NCI-H526 (cell line): Measurements from ENCODE around the gene UBE2E2.

Source experiments
- DNase-seq, 2 experiments: peaks; one replicate each; lab custom pipeline; 2025; lab: John Stamatoyannopoulos, UW

The UBE2E2 gene

DNA sequence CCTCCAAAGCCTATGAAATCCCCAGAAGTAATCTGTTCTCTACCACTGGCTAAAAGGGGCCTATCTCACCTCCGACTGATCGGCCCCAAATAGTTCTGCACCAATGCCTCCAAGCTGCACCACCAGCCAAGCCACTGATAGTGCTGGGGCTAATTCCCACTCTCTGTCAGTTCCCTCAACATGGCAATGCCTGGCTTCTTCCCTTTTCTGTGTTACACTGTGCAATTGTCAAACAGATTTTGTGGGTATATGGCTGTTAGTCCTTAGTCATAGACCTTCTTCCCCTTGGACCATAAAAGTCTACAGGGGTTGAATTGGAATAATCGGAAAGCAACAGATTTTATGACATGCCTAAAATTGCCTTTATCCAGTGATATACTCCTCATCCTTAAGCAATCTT, 9.3 kb upstream of the UBE2E2 start:
- no peak for DNase-seq

DNA sequence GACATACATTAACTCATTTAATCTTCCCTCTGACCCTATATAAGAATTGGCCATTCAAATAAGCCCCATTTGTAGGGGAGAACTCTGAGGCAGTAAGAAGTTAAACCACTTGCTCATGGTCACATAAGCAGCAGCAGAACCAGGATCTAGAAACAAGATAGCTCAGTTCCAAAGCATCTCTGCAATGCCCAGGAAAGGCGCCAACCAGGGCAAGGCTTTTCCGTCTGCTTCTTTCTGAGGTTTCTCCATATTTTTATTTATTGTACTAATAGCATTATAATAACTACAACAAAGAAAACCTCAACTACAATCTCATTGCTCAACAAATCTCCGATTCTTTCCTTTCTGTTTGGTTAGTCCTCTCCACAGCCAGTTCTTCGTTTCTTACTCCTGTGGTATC, 4.3 kb upstream of the UBE2E2 start:
- DNase-seq = no peak

DNA sequence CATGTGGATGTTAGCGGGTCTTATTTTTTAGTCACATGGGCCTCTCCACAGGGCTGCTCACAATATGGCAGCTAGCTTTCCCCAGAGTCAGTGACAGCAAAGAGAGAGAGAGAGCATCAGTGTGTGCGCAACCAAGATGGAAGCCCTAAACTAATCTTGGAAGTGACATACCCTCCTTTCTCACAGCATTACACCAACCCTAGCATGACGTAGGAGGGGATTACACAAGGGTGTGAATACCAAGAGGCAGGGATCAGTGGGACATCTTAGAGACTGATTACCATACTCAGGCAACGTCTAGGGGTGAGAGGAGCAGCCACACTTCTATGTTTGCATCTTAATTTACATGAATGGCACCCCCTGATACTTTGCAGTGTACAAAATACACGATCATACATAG, 3.5 kb upstream of the UBE2E2 start:
- no peak for DNase-seq

DNA sequence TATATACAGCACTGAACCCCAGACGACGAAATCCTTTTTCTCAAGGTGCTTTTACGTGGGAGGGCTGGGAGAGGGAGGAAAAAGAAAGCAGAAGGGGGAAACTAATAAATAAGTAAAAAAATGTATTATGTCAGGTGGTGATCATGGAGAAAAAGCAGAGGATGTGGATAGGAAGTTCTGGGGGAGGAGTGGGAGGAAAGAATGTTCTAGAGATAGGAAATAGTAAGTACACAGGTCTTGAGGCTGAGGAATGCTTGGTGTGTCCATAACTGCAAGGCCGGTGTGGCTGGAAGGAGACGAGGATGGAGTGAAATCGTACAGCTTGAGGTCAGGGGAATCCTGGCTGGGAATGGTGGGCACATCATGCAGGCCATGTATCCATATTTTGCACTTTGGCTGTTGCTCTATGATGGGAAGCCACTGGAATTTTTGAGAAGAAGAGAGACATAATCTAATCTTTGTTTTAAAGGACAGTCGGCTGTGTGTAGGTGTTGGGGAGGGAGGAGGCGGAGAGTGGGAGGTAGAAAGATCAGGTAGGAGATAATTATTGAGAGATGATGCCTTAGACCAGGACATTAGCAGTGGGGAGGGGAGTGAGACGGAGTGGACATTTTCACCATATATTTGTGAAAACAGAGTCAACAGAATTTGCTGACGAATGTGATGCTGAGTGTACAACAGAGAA, 1.8 kb upstream of the UBE2E2 start:
- no peak for DNase-seq

DNA sequence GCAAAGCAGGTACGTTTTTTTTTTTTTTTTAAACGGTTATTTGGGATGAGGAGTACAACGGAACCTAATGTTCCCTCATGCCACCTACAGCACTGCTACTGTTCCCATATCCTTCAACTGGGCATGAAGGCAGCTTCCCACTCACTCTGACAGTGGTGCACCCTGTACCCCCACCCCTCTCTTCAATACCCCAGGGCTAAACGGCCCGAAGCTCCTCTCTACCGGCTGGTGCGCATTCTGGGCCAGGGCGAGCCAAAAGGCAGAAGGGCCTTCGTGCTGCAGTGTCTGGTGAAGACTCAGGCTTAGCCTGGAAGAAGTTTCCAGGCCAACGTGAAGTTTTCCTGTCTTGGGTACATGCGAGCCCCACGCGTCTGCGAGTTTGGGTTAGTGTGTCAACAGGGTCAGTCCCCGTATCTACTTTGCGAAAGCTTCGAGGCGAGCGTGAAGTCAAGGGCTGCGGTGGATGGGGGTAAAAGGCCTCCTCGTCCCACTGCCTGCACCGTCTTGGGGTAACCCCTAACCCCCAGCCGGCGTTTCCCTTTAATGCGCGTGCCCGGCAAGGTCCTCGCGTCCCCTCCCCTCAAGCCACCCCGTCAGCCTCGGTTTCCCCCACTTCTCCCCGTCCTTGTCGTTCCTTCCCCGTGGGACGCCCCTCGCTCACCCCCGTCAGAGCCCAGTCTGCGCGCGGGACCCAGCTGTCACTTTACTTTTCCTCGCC, 765 bp upstream of the UBE2E2 start:
- peak; percentile 21 to 63 for DNase-seq

DNA sequence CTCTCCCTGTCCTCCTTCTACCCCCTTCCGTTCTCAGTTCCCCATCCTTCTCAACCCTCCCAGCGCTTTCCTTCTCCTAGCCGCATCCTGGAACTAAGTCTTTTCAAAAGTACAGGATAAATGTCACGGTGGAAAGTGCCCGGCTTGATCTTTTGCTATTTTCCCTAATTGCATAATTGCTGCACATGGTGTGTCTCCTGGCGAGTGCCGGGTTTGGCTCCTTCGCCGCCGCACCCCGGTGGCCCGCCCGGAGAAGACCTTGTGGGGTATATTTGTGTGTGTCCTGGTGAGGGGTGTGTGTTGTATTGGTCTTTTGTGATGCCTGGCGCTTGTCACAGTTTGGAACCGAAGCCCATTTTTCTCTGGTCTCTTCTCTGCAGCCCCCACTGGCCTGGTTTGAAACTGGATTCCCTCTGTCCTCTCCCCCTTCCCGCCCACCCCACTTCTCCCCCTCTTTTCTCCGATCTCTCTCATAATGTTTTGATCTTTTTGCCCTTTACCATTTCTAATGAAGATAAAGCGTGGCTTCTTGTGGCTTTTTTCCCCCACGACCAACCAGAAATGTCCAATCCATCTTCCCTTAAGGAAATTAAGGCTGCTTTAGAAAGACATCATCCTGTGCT, 692 bp downstream of the UBE2E2 start:
- peak; percentile 18 to 67 for DNase-seq

DNA sequence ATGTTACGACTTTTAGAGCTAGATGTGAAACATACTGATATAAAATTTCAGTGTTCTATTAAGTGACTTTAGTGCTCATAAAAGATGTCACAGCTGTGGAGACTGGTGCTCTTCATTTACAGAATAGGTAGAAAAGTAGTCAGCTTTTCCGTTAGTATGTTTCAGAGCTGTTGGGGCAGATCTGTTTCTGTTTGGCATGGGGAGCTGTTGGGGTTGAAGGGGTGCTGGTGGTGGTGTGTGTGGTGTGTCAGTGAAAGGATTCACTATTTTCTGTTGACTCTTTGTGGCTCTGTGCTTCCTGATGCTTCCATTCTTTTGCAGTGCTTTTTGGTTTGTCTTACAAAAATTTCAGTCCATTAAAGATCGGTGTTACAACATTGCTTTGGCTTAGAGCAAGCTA, 3.2 kb downstream of the UBE2E2 start:
- no peak for DNase-seq

DNA sequence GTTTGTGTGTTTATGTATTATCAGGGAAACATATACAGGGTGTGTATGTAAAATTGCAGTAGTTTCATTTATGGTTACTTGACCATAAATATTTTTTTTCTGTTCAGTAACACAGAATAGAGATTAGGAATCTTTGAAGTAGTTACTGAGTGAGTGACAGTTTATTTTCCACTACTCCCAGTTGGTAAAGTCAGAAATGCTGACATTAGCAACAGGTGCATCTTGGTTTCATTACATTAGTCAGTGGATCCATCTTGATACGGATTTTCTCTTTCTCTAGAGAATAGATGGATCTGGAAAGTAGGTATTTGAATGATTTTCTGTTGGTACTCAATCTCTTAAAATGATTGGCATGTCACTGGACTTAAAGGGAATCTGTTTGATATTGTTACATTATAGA, 6.0 kb downstream of the UBE2E2 start:
- DNase-seq = no peak

DNA sequence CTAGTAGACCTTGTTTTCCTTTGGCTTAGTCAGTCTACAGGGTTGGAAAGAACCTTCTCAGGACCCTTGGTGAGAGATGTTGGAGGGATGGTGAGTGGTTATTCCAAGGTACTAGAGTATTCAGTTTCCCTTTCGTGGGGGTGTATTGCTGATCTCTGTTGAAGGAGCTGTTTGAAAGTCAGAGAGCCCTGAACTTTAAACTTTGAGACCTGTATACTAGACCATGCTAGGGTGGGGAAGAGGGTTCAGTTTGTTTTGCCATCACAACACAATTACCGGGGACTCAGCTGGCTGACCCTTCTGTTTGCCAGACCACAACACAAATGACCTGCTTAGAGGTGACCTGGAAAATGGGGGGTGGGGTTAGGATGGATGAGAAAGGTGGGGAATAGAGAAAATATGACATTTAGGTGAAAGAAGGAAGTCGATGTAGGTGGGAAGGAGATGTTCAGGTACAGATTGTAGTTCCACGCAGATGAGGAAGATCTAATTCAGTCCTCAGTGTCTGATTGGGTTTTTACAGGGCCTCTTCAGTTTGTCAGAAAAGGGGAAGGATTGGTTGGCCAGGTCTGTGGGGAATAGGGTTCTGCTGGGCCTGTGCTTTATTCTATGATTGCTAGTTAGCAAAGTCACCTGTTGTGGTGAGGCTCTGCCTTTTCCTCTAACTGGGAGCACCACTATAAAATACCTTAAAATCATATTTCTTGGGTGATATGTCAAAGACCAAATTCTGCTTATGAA, 6.8 kb downstream of the UBE2E2 start:
- DNase-seq = no peak

DNA sequence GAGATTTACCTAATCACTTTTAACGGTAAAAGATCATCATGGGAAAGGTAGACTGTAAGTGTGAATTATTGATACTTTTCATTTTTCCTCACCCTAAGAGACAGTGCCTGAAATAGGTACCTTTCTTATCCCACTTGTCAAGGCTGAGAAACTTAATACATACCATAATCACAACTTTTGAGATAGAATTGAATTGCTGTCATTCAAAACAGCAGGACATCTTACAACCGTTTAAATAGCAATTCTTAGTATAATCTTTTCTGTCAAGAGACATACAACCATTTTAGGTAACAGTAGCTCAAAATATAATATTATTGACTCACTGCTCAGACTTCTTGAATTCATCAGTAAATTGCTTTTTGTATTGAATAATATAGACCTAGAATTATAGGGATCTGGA, 10.7 kb downstream of the UBE2E2 start:
- DNase-seq = no peak

DNA sequence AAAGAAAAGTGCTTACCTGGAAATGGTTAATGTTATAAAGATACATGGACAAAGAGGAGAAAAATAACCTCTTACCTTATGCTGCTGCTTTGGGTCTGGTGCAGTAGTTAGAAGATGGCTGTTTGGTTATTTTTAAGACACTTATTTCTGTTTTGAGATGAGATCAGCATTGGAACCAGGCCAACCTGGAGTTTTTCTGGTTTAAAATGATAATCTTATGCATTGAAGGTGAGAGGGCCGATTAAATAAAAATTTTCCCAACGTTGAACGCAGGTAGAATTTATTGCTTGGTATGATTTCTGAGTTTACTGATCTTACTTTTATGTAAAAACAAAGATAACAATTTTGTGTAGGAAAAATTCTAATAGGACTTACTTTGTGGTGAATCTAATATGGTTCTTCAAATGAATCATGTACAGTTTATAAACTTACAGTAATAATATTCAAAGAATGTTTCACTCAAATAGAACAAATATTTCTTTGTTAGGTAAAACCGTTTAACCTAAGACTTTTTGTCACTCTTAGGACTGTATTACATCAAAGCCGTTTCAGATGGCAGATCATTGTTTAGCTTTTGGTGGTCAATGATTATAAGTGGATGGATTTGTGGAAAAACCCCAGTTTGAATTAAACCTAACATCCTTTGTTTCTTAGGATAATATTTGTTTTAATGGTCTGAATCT, 14.9 kb downstream of the UBE2E2 start:
- DNase-seq = no peak

DNA sequence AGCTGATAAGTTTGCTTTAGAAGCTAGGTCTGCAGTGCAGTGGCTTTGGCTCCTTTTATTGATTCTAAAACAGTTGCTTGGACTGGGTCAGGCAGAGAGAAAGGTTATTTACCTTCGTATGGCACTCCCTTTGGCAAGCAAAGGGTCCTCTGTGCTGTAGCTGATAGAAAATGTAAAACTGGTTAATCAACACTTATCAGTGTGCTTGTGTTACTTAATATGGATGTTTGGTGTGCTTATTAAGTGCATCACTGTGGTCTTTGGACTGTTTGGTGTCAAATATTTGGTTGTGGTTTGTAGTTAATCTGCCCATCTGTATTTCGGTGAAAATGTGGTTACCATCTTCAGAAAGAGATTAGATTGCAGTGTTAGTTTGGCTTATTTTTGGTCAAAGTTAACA, 16.0 kb downstream of the UBE2E2 start:
- DNase-seq = no peak

DNA sequence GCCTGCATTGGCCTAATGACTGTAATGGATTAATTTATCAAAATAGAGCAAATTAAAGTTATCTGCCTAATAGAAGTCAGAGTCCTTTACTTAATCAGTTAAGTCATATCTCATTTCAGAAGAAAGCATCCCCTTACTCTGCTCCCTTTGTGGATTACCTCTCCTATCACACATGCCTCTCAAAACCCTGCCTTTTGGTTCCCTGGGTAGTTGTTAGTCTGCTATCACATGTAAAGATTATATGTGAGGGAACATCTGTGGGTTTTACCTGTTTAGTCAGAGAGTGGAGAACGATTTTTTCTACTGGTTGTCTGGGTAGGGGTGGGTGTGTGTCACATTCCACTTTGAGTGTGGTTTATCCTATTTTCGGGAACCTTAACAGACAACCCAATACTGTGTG, 16.4 kb downstream of the UBE2E2 start:
- DNase-seq = no peak

DNA sequence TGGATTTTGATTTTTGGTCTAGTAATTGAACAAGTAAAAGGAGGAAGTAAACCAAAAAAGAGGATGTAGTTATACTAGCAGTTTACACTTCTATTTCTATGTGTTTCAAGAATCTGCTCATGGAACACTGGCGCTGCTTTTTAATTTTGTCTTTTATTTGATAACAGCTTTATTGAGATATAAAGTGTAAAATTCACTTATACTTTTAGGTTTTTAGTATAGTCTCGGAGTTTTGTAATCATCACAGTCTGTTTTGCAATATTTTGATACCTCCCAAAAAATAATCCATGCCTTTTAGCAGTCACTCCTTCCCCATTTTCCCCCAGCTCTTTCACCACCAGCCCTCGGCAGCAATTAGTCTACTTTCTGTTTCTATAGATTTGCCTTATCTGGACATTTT, 18.0 kb downstream of the UBE2E2 start:
- DNase-seq = no peak

DNA sequence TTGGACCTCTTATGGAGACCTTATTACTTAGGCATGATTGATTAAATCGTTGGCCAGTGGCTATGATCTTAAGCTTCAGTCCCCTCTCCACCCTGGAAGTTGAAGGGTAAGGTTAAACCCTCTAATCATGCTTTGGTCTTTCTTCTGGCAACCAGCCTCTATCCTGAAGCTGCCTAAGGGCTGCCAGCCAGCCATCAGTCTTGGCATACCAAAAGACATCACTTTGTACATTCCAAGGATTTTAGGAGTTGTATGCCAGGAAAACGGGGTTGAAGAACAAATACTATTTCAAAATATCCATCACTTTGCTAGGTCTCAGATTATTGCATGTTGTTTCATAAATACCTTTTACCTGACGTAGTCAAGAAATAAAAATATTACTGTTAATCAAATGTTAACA, 28.9 kb downstream of the UBE2E2 start:
- no peak for DNase-seq

DNA sequence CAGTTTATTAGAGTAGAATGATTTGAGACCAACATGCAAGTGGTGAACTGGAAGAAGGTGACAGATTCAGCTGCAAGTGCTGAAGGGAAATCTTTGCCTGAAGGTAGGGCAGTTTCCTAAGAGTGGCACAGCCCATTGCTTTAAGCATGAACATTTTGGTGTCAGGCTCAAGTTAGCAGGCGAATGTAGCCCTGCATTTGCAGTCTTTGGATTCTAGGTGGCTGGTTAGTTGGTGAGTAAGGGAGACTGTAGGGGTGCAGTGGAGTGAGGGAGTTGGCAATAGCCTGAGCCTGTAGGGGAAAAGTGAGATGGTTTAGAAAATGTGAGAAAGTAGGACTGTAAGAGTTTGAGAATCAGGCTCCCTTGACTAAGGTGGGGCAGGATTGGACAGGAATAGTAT, 29.7 kb downstream of the UBE2E2 start:
- DNase-seq = peak in 1 of 2 experiments; percentile 37

DNA sequence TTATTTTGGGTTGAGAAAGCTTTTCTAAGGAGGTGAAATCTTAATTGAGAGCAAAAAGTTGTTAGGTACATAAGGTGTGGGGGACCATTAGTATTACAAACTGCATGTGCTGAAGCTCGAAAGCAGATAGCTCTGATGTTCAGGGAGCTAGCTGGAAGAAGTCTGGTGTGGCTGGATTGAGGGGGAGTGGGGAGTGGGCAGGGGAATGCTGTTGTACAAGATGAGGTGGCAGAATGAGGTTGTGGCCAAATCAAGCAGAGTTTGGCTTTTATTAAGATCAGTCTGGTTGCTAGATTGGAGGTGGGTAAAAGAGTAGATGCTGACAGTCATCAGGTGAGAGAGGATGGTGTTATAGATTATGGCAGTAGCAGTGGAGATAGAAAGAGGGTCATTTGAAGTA, 32.1 kb downstream of the UBE2E2 start:
- DNase-seq = no peak

DNA sequence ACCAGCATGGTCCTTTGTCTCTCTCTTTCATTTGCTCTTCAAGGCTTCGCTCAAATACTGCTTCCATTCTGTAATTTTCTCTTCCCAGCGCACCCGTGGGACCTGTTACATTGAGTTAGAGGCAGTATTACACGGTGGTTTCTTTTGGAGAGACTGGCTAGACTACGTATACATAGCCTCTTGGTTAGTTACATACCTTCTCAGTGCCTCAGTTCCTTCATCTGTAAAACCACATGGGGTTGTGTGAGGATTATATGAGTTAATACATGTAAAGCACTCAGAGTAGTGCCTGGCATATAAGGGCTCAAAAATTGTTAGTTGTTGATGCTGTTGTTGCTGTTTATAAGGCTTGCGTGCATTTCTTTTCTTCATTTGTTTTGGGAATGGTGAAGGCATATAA, 33.8 kb downstream of the UBE2E2 start:
- DNase-seq = no peak

DNA sequence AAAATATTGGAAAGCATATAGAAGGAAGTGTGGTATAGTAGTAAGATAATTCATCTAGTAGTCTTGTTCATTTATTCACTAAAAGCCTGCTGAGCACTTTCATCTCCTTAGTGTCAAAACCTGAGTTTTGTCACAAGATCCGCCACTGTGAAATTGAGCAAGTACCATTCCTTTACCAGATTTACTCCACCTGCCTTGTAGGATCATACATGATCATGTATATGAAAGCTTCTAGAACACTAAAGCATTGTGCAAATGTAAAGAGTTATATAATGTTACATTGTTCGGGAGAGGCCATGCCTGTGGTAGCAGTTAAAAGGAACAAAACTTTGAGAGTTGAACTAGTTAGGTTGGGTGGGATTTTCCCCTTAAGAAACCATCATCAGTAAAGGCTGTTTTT, 35.0 kb downstream of the UBE2E2 start:
- no peak for DNase-seq

DNA sequence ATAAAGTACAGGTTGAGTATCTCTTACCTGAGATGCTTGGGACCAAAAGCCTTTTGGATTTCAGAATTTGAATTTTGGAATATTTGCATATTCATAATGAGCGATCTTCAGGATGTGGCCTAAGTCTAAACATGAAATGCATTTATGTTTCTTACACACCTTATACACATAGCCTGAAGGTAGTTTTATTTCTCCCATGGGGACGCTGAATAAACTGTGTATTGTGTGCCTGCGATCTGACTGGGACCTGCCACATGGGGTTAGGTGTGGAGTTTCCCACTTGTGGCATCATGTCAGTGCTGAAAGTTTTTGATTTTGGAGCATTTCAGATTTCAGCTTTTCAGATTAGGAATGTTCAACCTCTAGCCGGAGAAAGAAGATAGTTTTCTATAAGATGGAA, 35.5 kb downstream of the UBE2E2 start:
- DNase-seq = peak; percentile 83 to 89

DNA sequence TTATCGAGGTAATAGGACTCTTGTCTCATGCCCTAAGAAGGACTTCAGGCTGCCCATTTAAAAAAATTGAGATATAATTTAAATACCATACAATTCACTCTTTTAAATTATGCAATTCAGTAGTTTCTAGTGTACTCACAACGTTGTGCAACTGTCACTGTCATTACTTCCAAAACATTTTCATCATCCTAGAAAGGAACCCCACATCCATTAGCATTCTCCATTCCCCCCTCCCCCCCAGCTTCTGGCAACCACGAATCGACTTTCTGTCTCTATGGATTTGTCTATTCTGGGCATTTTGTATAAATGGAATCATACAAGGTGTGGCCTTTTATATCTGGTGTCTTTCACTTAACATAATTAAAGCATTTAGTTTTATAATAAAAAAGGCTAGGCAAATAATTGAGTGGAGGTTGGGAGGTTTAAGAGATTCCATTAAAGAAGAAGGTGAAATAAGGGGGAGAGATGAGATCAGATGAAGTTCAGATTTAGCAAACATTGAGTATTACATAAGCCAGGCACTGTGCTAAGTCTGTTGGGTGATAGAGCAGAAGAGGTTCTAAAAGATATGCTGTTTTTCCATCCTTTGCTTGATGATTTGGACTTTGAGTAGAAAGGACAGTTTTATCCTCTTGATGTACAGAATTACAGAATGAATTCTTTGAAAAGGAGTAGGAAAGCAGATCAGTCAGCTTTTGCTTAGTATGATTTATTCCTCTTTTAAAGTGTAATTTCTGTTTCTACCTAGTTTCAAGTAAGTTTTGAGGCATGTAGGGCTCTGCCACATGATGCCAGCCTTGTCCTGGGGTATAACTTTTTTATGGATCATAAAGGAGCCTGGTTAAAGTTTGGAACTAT, 36.3 kb downstream of the UBE2E2 start:
- no peak for DNase-seq
